GM13977 (cell line): ENCODE results near the gene EAF1.

Experiments
- DNase-seq: peaks from one replicate; pipeline ENCODE4 v3.0.0; 2012; ENCODE audit warnings: low spot score
- CTCF ChIP-seq: IDR thresholded peaks from 2 replicates; pipeline ENCODE4 v1.5.1; 2012; ENCODE audit warnings: mild to moderate bottlenecking, control low read depth; ENCODE audit not compliant: insufficient read depth; ENCODE audit errors: extremely low read depth, missing control alignments
- in situ Hi-C: fragments of 300-500 bp; cut with MboI; formaldehyde crosslinking; loops from one replicate; pipeline ENCODE4 v1.12.0; 2022; ENCODE audit warnings: low sequenced_read_pairs, low pct_unique_long_range_greater_than_20kb, mixed read lengths, inconsistent platforms; ENCODE audit not compliant: unreplicated experiment

EAF1 gene

GRCh38 chr3:15451216-15452113 is 24.1 kb downstream of the EAF1 start:
- no peak for TF ChIP-seq CTCF

GRCh38 chr3:15452156-15452555 is 24.8 kb downstream of the EAF1 start:
- no peak for DNase-seq
- no peak for TF ChIP-seq CTCF
- in situ Hi-C loops, result no loop called here

More at GRCh38 chr3:15451216-15452113, 24.1 kb downstream of the EAF1 start:
- DNase-seq, result no peak
- in situ Hi-C loops, result no loop called here

GRCh38 chr3:15452961-15453360 is 25.6 kb downstream of the EAF1 start:
- TF ChIP-seq CTCF, result no peak
- no peak for DNase-seq
- in situ Hi-C loops, result no loop called here

GRCh38 chr3:15453501-15453900 is 26.1 kb downstream of the EAF1 start:
- DNase-seq, result no peak
- in situ Hi-C loops, result no loop called here
- no peak for TF ChIP-seq CTCF

- in situ Hi-C loops, result no loop called here
- no peak for DNase-seq
- TF ChIP-seq CTCF, result no peak
These were observed 26.7 kb downstream of the EAF1 start for GRCh38 chr3:15453991-15454625.

GRCh38 chr3:15454965-15455364 is 27.6 kb downstream of the EAF1 start:
- no peak for TF ChIP-seq CTCF
- no peak for DNase-seq
- in situ Hi-C loops, result no loop called here
